Activated naive CD4-positive, alpha-beta T cell treated with anti-CD3 and anti-CD28 coated beads, Interleukin-2, amount 50 U/mL, for 72 hours (primary cell): Measurements from ENCODE around the gene CHP1. TPM values are rescaled to one million over a fixed set of nuclear protein-coding genes. Genes with fewer than 3 reads are reported as not detected.
"Not testable (repeated sequence)": the region's sequence is repeated elsewhere in the genome, so short reads cannot be mapped to it uniquely, and the experiment has no call there.

Source experiments
- ATAC-seq, 2 donors: fragments of 150-1000 bp; cut with Tn5 transposase; 2 replicates each; pipeline ENCODE4 v1.10.0; 2021; ENCODE audit warnings: mild to moderate bottlenecking in 2 of 2, moderate library complexity in 2 of 2
- DNase-seq, 2 donors: peaks; one replicate each; pipeline ENCODE4 v3.0.0; 2021 to 2022; ENCODE audit warnings: low spot score in 2 of 2
- H3K27ac Mint-ChIP-seq, 2 donors: one replicate each; pipeline ENCODE4 v1.8.0; 2022; ENCODE audit warnings: mild to moderate bottlenecking in 2 of 2, mixed read lengths in 2 of 2
- H3K36me3 Mint-ChIP-seq, 2 donors: one replicate each; pipeline ENCODE4 v1.8.0; 2022; ENCODE audit warnings: mixed read lengths in 2 of 2
- H3K9me3 Mint-ChIP-seq, 2 donors: one replicate each; pipeline ENCODE4 v1.8.0; 2022; ENCODE audit warnings: mixed read lengths in 2 of 2
- total RNA-seq, 2 donors: library from RNA; stranded (reverse); gene quantifications; one replicate each; pipeline ENCODE4 v1.2.3, GENCODE V29; 2022

CHP1 gene
- total RNA-seq: 10 to 100 TPM; 34.2 to 57.2 TPM

DNA sequence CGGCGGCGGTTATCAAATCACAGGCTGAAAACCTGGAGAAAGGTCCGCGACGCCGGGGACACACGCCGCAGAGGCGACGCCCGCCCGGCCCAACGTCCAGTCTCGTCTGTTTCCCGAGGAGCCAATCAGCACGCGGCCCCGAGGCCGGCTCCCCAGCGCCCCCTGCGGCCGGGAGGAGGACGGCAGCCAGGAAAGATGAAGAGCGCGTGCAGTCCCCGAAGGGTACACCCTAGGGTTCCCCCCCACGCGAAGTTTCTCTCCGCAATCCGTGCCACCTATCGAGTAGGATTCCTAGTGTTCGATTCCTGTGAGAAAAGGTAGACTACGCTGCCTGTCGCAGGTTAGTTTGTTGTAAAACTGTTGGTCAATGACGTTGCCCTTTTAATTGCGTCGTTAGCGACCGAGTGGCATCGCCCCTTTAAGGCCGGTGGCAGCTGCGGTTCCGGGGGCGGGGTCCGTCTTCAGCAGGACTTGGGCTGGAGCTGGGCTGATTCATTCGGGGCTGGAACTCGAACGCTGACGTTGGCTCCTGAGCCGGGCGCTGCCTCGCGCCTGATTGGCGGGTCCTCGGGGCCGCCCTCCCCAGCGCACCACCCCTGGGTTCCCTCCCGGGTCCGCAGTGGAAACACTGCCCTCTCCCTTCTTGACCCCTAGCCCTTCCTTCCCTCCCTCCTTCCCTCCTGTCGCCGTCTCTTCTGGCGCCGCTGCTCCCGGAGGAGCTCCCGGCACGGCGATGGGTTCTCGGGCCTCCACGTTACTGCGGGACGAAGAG, at the start of gene CHP1, which contains the start of gene EXD1:
CHP1 (plus strand) TSS at position 619 of the 772 bp plus-strand sequence; CDS start at position 734, 115 bp downstream.
EXD1 (minus strand) TSS at position 108 of the 772 bp plus-strand sequence. CDS start 4,182 bp downstream, outside the sequence.
- no peaks in the 10 kb centered on the region for H3K9me3 Mint-ChIP-seq
- H3K36me3 Mint-ChIP-seq: no peaks in the 10 kb centered on the region
- peak; percentile 98 to 99 for ATAC-seq

GRCh38 chr15:41182266-41182665, 48.8 kb upstream of the CHP1 start:
- no peaks in the 10 kb centered on the region for H3K36me3 Mint-ChIP-seq
- DNase-seq (no peak), ATAC-seq (no peak)
- no peaks in the 10 kb centered on the region for H3K9me3 Mint-ChIP-seq
- no peak overlapping the region for H3K27ac Mint-ChIP-seq

More for the DNA sequence above, at the start of gene CHP1, which contains the start of gene EXD1:
- DNase-seq: peak; percentile 96
- H3K27ac Mint-ChIP-seq: peak within 1 kb of the TSS; percentile 85 to 91

- Mint-ChIP-seq H3K9me3 (no peaks in the 10 kb centered on the region), H3K36me3 (no peaks in the 10 kb centered on the region), H3K27ac (no peak overlapping the region)
- ATAC-seq (no peak), DNase-seq (no peak)
Observed at GRCh38 chr15:41183581-41183980, 47.5 kb upstream of the CHP1 start.

DNA sequence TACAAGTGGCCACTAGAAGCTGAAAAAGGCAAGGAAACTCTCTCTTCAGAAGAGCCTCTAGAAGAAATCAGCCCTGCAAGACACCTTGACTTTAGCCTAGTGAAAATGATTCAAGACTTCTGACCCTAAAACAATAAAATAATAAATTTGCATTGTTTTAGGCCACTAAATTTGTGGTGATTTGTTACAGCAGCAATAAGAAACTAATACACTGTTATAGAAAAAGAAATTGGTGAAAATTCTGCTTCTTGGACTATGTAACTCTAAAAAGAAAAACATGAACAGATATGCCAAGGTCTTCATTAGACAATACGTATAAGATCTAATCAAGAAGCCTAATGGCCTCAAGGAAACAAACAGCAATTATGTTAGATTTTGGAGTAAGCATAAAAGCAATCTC, 36.6 kb upstream of the CHP1 start:
- H3K36me3 Mint-ChIP-seq: no peaks in the 10 kb centered on the region
- no peaks in the 10 kb centered on the region for H3K9me3 Mint-ChIP-seq
- no peak overlapping the region for H3K27ac Mint-ChIP-seq
- no peak for DNase-seq
- no peak for ATAC-seq

DNA sequence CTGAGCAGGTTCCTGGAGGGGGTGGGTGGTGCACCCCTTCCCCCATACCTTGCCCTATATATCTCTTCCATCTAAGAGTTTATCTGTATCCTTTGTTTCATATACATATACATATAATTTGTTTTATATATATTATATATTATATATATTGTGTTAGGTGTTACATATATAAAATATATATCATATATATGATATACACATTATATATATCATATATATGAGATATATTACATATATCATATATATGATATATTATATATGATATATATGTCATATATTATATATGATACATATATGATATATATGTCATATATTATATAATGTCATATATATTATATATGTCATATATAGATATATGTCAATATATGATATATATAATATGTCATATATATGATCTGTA, 31.6 kb upstream of the CHP1 start:
- H3K9me3 Mint-ChIP-seq: no peaks in the 10 kb centered on the region
- DNase-seq: no peak
- no peak for ATAC-seq
- no peak overlapping the region for H3K27ac Mint-ChIP-seq
- H3K36me3 Mint-ChIP-seq: no peaks in the 10 kb centered on the region

DNA sequence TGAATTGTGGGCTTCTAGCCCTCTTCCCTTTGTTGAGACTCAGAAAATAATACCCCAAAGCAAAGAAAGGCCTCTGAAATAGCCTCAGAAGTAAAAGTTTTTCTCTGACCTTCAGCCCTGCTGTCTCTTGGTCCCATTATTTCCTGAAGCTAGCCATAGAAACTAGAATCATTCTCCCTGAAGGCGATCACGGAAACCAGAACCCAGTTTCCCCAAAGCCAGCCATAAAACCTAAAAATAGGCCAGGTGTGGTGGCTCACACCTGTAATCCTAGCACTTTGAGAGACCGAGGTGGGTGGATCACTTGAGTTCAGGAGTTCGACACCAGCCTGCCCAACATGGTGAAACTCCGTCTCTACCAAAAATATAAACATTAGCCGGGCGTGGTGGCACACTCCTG, 27.7 kb upstream of the CHP1 start:
- Mint-ChIP-seq H3K27ac (no peak overlapping the region), H3K36me3 (no peaks in the 10 kb centered on the region), H3K9me3 (no peaks in the 10 kb centered on the region)
- no peak for DNase-seq
- ATAC-seq: no peak

DNA sequence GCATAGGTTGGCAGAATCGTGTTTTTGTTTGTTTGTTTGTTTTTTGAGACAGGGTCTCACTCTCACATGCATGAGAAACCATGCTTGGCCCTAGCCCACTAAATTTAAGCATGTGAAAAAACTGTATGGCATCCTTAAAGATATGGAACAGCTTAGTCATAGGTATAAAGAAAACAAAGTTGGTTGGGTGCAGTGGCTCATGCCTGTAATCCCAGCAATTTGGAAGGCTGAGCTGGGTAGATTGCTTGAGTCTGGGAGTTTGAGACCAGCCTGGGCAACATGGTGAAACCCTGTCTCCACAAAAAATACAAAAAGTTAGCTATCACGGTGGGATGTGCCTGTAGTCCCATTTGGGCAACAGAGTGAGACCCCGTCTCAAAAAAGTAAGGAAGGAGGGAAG, 25.8 kb upstream of the CHP1 start:
- Mint-ChIP-seq H3K9me3 (no peaks in the 10 kb centered on the region), H3K36me3 (no peaks in the 10 kb centered on the region), H3K27ac (no peak overlapping the region)
- ATAC-seq: no peak
- no peak for DNase-seq

DNA sequence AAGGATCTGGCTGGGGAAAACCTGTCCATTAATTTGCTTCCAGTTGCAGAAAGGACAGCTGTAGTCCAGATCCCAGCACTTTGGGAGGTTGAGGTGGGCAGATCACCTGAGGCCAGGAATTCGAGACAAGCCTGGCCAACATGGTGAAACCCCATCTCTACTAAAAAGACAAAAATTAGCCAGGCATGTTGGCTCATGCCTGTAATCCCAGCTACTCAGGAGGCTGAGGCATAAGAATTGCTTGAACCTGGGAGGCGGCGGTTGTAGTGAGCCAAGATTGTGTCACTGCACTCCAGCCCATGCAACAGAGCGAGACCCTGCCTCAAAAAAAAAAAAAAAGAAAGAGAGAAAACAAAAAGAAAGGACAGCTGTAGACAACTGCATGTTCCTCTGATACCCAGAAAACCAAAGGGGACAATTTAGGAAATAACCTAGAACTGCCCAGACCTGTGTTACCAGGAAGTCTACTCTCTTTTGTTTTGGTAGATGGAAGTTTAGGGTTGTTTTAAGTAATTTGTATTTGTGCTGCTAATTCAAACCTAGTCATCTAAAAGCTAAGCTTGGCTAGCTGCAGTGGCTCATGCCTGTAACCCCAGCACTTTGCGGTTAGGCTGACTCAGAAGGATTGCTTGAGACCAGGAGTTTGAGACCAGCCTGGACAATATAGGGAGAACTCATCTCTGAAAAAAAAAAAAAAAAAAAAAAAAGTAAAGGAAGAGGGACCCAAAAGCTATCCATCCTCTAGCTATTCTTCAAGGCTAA, 23.2 kb upstream of the CHP1 start:
- Mint-ChIP-seq H3K27ac (no peak overlapping the region), H3K9me3 (no peaks in the 10 kb centered on the region), H3K36me3 (no peaks in the 10 kb centered on the region)
- ATAC-seq (no peak), DNase-seq (no peak)

DNA sequence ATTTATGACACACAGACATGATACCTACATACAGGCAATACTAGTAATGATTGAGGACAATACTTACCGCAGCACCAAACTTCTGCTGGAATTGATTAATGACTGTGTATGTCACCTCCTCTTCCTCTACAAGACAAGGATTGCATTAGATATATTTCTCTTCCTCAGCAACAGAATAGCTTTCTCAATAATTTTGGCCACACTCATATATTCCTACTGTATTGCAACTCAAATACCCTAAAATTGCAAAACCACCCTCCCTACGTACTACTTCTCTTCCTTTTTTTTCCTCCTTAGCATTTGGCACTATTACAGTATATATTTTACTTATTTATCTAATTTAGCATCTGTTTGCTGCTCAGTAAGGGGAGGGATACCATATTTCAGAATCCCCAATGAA, 15.4 kb upstream of the CHP1 start:
- H3K27ac Mint-ChIP-seq: no peak overlapping the region
- no peaks in the 10 kb centered on the region for H3K36me3 Mint-ChIP-seq
- no peaks in the 10 kb centered on the region for H3K9me3 Mint-ChIP-seq
- ATAC-seq: no peak
- no peak for DNase-seq

DNA sequence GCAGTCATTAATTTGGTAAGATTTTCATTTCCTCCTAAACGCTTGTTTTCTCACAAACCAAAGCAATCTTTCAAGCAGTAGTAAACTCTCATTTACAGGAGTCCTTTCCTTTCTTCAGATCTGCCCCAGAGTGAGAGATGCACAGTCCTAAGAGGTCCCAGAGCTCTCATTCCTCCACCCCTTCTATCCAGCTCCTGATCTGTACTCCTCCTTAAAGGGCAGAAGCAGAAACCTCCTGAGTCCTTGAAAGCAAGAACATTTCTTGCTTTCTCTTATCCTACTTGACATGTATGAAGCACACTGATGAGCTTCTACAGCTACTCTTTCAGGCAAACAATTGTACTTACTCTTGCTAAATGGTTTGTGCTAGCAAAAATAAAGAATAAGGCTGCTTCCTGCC, 12.2 kb upstream of the CHP1 start:
- no peak for ATAC-seq
- Mint-ChIP-seq H3K36me3 (no peaks in the 10 kb centered on the region), H3K27ac (no peak overlapping the region), H3K9me3 (no peaks in the 10 kb centered on the region)
- no peak for DNase-seq

GRCh38 chr15:41219381-41219780, 11.7 kb upstream of the CHP1 start:
- ATAC-seq (no peak), DNase-seq (no peak)
- Mint-ChIP-seq H3K36me3 (no peaks in the 10 kb centered on the region), H3K27ac (no peak overlapping the region), H3K9me3 (no peaks in the 10 kb centered on the region)

DNA sequence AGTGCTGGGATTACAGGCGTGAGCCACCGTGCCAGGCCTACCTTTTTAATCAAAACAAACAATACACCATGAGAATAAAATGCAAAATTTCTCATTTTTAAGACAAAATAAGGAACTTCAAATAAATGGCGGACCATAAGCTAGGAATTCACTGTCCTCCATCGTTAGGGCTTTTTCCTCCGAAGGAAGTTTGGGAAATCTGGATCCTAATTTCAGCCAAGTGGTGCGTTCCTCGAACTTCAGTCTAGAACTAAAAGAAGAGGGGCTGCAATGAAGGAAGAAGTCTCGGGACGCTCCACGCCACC, 771 bp upstream of the CHP1 start:
- ATAC-seq: no peak

DNA sequence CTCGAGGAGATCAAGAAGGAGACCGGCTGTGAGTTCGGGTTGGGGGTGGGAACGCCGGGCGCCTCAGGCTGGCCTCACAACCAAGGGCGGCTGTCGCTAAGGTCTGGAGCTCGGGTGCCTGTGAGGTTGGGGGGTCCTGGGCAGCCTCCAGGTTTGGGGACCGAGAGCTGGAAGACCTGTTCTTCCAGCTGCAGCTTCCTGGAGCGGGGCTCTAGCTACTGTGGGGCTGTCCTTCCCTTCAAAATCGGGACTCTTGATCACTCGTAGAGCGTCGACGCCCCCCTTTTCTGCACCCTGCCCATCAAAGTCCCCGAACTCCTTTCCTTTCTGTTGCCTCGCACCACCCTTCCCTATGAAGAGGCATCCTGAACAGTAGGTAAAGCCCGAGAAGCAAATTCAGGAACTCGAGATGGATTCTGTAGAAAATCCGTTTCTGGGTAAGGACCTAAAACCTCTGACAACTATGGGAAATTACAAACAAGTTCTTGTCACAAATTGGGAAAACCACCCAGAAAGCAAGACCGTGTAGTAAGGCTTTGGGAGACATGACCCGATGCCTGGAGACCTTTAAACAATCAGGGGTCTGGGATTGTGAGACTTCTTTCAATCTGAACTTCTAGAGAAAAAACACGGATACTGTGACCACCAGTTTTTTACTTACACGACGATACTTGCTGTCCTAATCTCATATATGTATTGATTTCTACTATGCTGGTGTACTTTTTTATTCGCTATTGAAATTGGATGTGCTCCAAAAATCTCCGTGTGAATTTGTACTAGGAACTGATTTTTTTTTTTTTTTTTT, 556 bp downstream of the CHP1 start:
- Mint-ChIP-seq H3K9me3 (no peaks in the 10 kb centered on the region), H3K36me3 (no peaks in the 10 kb centered on the region), H3K27ac (peak overlapping the region; percentile 85 to 91)
- ATAC-seq (peak; percentile 40 to 62), DNase-seq (no peak)

More for the DNA sequence above, 771 bp upstream of the CHP1 start:
- no peak for DNase-seq
- H3K36me3 Mint-ChIP-seq: no peaks in the 10 kb centered on the region
- H3K27ac Mint-ChIP-seq: peak overlapping the region; percentile 44 to 91
- H3K9me3 Mint-ChIP-seq: no peaks in the 10 kb centered on the region

- H3K9me3 Mint-ChIP-seq: no peaks in the 10 kb centered on the region
- no peak for DNase-seq
- no peak for ATAC-seq
- no peaks in the 10 kb centered on the region for H3K36me3 Mint-ChIP-seq
- no peak overlapping the region for H3K27ac Mint-ChIP-seq
Observed at GRCh38 chr15:41233367-41233771, 2.3 kb downstream of the CHP1 start.

GRCh38 chr15:41235228-41235627, 4.2 kb downstream of the CHP1 start:
- not testable (repeated sequence) for ATAC-seq, H3K36me3 Mint-ChIP-seq, DNase-seq, H3K27ac Mint-ChIP-seq, H3K9me3 Mint-ChIP-seq

- no peak for ATAC-seq
- H3K36me3 Mint-ChIP-seq: no peaks in the 10 kb centered on the region
- no peaks in the 10 kb centered on the region for H3K9me3 Mint-ChIP-seq
- DNase-seq: no peak
- no peak overlapping the region for H3K27ac Mint-ChIP-seq
Observed at GRCh38 chr15:41235929-41236328, 4.9 kb downstream of the CHP1 start.

GRCh38 chr15:41238100-41238499, 7.0 kb downstream of the CHP1 start:
- no peaks in the 10 kb centered on the region for H3K9me3 Mint-ChIP-seq
- no peak for ATAC-seq

More at GRCh38 chr15:41238100-41238499, 7.0 kb downstream of the CHP1 start:
- no peak for DNase-seq
- H3K27ac Mint-ChIP-seq: no peak overlapping the region
- H3K36me3 Mint-ChIP-seq: no peaks in the 10 kb centered on the region
